T-cell (primary cell): Measurements from ENCODE around the gene GPRC5C. TPM values are rescaled to one million over a fixed set of nuclear protein-coding genes. Genes with fewer than 3 reads are reported as not detected.

Experiments
- ATAC-seq, 4 experiments: fragments of 200-7000 bp in 3 of 4; fragments of 150-1000 bp in 1 of 4; cut with Tn5 transposase; replicated peaks in 1 of 4; 1 replicate in 3 of 4; 2 replicates in 1 of 4; pipeline ENCODE4 v1.10.0; 2021; ENCODE audit warnings: moderate library complexity in 3 of 4, mild to moderate bottlenecking in 2 of 4, moderate number of reproducible peaks in 1 of 4
- CTCF ChIA-PET, 2 donors: fragments of 300-600 bp; sonication (Branson Sonifier 250); formaldehyde crosslinking; loops; one replicate each; lab custom pipeline; 2022; ENCODE audit warnings: antibody characterized with exemption in 2 of 2; lab: Charles Lee
- POLR2A ChIA-PET, 2 donors: fragments of 300-600 bp; sonication (Branson Sonifier 250); formaldehyde crosslinking; loops; one replicate each; lab custom pipeline; 2022; ENCODE audit warnings: antibody characterized with exemption in 2 of 2; lab: Charles Lee
- DNase-seq, 35 experiments: peaks; one replicate each; pipeline versions ENCODE4 v3.0.0 to v3.0.0-alpha.2; 2013 to 2023
- H3K27ac ChIP-seq: one replicate; pipeline ENCODE4 v1.5.1; 2013; ENCODE audit warnings: low read length
- H3K27me3 ChIP-seq, 2 experiments: replicated peaks in 1 of 2; 1 replicate in 1 of 2; 2 replicates in 1 of 2; pipeline versions ENCODE4 v1.6.1 to v1.7.0; 2013; ENCODE audit warnings: low read length in 1 of 2, mixed read lengths in 1 of 2; ENCODE audit not compliant: control insufficient read depth in 2 of 2, insufficient read depth in 2 of 2; ENCODE audit errors: extremely low read depth in 1 of 2
- H3K36me3 ChIP-seq, 2 donors: 1 replicate in 1 of 2; 2 replicates in 1 of 2; pipeline versions ENCODE4 v1.6.1 to v1.7.0; 2013; ENCODE audit warnings: low read length in 1 of 2; ENCODE audit not compliant: control insufficient read depth in 2 of 2, insufficient read depth in 1 of 2; ENCODE audit errors: extremely low read depth in 1 of 2
- H3K4me1 ChIP-seq, 2 experiments: 1 replicate in 1 of 2; 2 replicates in 1 of 2; pipeline versions ENCODE4 v1.6.1 to v1.7.0; 2013; ENCODE audit warnings: low read length in 2 of 2, mixed read lengths in 1 of 2; ENCODE audit not compliant: insufficient read depth in 2 of 2, control insufficient read depth in 1 of 2; ENCODE audit errors: extremely low read depth in 1 of 2
- H3K4me3 ChIP-seq, 2 donors: 1 replicate in 1 of 2; 2 replicates in 1 of 2; pipeline versions ENCODE4 v1.5.1 to v1.7.0; 2013; ENCODE audit warnings: mild to moderate bottlenecking in 2 of 2, low read length in 1 of 2, moderate library complexity in 1 of 2; ENCODE audit not compliant: control insufficient read depth in 1 of 2; ENCODE audit errors: extremely low read depth in 1 of 2
- H3K9me3 ChIP-seq: 2 replicates; pipeline ENCODE4 v1.7.0; 2013
- H3K27ac Mint-ChIP-seq, 2 donors: one replicate each; pipeline ENCODE4 v1.8.0; 2020 to 2021; ENCODE audit warnings: mild to moderate bottlenecking in 2 of 2, mixed read lengths in 2 of 2
- H3K27me3 Mint-ChIP-seq, 2 donors: one replicate each; pipeline ENCODE4 v1.8.0; 2021 to 2022; ENCODE audit warnings: mixed read lengths in 2 of 2
- H3K36me3 Mint-ChIP-seq: one replicate; pipeline ENCODE4 v1.8.0; 2021; ENCODE audit warnings: mixed read lengths
- H3K4me1 Mint-ChIP-seq, 3 donors: one replicate each; pipeline ENCODE4 v1.8.0; 2020 to 2022; ENCODE audit warnings: mixed read lengths in 3 of 3, mild to moderate bottlenecking in 1 of 3
- H3K4me3 Mint-ChIP-seq, 3 donors: one replicate each; pipeline ENCODE4 v1.8.0; 2020 to 2022; ENCODE audit warnings: mild to moderate bottlenecking in 3 of 3, mixed read lengths in 3 of 3, moderate library complexity in 3 of 3
- H3K9me3 Mint-ChIP-seq, 3 donors: one replicate each; pipeline ENCODE4 v1.8.0; 2020 to 2022; ENCODE audit warnings: mixed read lengths in 3 of 3
- WGBS: methylation state at CpG from one replicate; pipeline ENCODE4 v1.1.5; 2013; ENCODE audit warnings: missing lambda C conversion rate; ENCODE audit not compliant: insufficient coverage; 5-methylcytosine and 5-hydroxymethylcytosine counted together
- total RNA-seq, 35 experiments: library from RNA in 6 of 35; stranded (reverse) in 6 of 35; fragments of 120-200 nt in 1 of 35; gene quantifications; one replicate each; pipeline versions ENCODE4 v1.2.1 to v1.2.4 and lab custom pipeline; 2013 to 2026

Gene GPRC5C
- total RNA-seq, 5 donors from 2014 or later (not counting 1 experiment from before 2014, with no cell fraction given) = 0.46 to 1.5 (median 0.55) TPM; not detected in 2

DNA sequence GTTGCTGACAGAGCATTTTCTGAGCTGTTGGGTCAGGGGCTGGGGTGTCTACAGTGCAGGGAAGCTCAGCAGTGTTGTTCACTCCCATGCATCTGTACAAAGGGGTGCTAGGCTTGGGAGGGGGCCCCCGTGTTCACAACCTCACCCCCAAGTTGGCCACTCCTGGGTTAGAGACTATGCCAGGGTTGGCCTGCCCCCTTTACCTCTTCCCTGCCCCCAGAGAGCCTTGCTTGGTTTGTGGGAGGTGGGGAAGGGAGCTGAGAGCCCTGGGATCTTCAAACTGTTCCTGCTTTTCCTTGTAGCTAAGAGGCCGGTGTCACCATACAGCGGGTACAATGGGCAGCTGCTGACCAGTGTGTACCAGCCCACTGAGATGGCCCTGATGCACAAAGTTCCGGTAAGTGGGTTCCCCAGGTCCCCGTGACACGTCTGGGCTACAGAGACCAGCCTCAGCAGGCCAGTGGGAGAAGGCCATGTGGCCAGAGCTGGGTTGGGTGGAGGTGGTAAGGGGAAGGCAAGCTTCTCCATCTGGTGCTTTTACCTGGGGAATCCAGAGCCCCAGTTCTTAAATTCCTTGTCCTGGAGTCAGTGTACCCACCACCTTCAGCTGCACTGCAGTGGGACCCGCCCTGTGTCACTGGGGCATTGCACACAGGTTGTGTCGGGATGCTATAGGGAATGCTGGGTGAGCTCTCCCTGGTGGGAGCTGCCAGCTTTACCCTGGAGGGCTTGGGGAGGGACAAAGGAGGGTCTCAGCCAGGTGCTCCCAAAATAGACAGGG, 11.8 kb downstream of the GPRC5C start:
- POLR2A ChIA-PET = interaction anchor here in 1 of 2 donors (0.5 kb wide), 1 partner anchor 312 kb away, joined by 3 read pairs; no protein-coding TSS in a partner anchor
- H3K27ac Mint-ChIP-seq = no peak overlapping the region
- ATAC-seq = no peak
- peaks cover 8 to 16% of the 10 kb centered on the region in 2 donors for H3K27me3 Mint-ChIP-seq
- Histone ChIP-seq H3K9me3 (no peaks in the 10 kb centered on the region), H3K4me1 (peaks cover 2 to 24% of the 10 kb centered on the region in 2 experiments), H3K4me3 (no peak overlapping the region), H3K27ac (no peak overlapping the region), H3K27me3 (peaks cover 0 to 60% of the 10 kb centered on the region in 2 experiments), H3K36me3 (no peaks in the 10 kb centered on the region)
- no peaks in the 10 kb centered on the region for H3K36me3 Mint-ChIP-seq
- WGBS = 89% methylated on average over 5 of the region's 8 CpGs
- CTCF ChIA-PET = interaction anchor here in 1 of 2 donors (0.7 kb wide), 1 partner anchor 28 kb away, joined by 3 read pairs; no protein-coding TSS in a partner anchor
- H3K4me1 Mint-ChIP-seq = peaks cover 2 to 5% (median 5%) of the 10 kb centered on the region in 3 donors
- H3K4me3 Mint-ChIP-seq = no peak overlapping the region
- no peak for DNase-seq
- H3K9me3 Mint-ChIP-seq = peaks cover 0 to 6% (median 1%) of the 10 kb centered on the region in 3 donors

DNA sequence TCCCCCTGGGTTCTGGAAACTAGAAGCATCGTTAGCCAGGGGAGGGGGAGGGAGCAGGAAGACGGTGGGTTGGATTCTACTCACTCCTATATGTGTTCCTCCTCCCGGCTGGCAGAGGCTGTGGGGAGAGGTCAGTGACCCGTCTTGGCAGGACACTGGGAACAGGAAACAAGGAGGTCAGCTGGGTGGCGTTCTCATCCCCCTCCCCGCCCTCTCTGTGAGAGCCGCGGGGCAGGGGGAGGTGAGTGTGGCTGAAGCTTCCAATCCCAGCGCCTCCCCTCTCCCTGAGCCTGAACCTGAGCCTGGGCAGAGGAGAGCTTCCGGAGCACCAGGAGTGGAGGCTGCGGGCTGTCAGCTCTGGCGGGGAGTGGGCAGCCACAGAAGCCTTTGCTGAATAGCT, 12.5 kb downstream of the GPRC5C start:
- H3K27me3 Mint-ChIP-seq = peaks cover 8 to 16% of the 10 kb centered on the region in 2 donors
- no peaks in the 10 kb centered on the region for H3K36me3 ChIP-seq
- H3K4me3 Mint-ChIP-seq = no peak overlapping the region
- H3K4me1 ChIP-seq = peaks cover 2 to 24% of the 10 kb centered on the region in 2 experiments
- H3K27ac Mint-ChIP-seq = no peak overlapping the region
- ChIA-PET CTCF (no interaction called here), POLR2A (interaction anchor here (0.5 to 0.7 kb wide), 2 partner anchors 47 to 311 kb away, joined by 3 read pairs; no protein-coding TSS in a partner anchor)
- no peaks in the 10 kb centered on the region for H3K36me3 Mint-ChIP-seq
- no peak for DNase-seq
- ATAC-seq = no peak
- WGBS = 58% methylated on average over 4 of the region's 12 CpGs
- H3K9me3 Mint-ChIP-seq = no peaks in the 10 kb centered on the region
- no peaks in the 10 kb centered on the region for H3K9me3 ChIP-seq
- peaks cover 2 to 5% (median 5%) of the 10 kb centered on the region in 3 donors for H3K4me1 Mint-ChIP-seq
- peaks cover 0 to 60% of the 10 kb centered on the region in 2 experiments for H3K27me3 ChIP-seq
- no peak overlapping the region for H3K27ac ChIP-seq
- no peak overlapping the region for H3K4me3 ChIP-seq

DNA sequence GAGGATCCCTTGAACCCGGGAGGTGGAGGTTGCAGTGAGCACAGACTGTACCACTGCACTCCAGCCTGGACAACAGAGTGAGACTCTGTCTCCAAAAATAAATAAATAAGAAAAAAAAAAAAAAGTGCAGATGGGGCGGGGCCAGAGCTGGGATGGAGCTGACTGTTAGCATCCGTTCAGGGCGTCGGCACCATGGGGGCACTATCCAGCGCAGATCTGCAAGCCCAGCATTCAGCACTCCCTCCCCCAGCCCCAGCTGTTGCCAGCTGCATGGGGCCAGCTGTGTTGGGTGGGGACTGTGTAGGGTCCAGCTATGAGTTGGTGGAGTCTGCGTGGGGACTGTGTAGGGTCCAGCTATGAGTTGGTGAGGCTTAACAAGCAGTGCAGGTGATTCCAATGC, 13.3 kb downstream of the GPRC5C start:
- no peak overlapping the region for H3K4me3 ChIP-seq
- ChIA-PET CTCF (interaction anchor here in 1 of 2 donors (0.7 kb wide), 1 partner anchor 12 kb away, joined by 5 read pairs; no protein-coding TSS in a partner anchor), POLR2A (interaction anchor here in 1 of 2 donors (0.7 kb wide), 1 partner anchor 47 kb away, joined by 3 read pairs; no protein-coding TSS in a partner anchor)
- Mint-ChIP-seq H3K4me1 (peaks cover 2 to 5% (median 2%) of the 10 kb centered on the region in 3 donors), H3K4me3 (no peak overlapping the region), H3K9me3 (no peaks in the 10 kb centered on the region), H3K27ac (no peak overlapping the region), H3K36me3 (no peaks in the 10 kb centered on the region), H3K27me3 (peaks cover 3 to 14% of the 10 kb centered on the region in 2 donors)
- no peaks in the 10 kb centered on the region for H3K9me3 ChIP-seq
- no peak overlapping the region for H3K27ac ChIP-seq
- ATAC-seq (no peak), DNase-seq (no peak)
- H3K4me1 ChIP-seq = peaks cover 2 to 20% of the 10 kb centered on the region in 2 experiments
- H3K27me3 ChIP-seq = peaks cover 0 to 53% of the 10 kb centered on the region in 2 experiments
- 100% methylated on average over 2 of the region's 7 CpGs for WGBS
- H3K36me3 ChIP-seq = no peaks in the 10 kb centered on the region

DNA sequence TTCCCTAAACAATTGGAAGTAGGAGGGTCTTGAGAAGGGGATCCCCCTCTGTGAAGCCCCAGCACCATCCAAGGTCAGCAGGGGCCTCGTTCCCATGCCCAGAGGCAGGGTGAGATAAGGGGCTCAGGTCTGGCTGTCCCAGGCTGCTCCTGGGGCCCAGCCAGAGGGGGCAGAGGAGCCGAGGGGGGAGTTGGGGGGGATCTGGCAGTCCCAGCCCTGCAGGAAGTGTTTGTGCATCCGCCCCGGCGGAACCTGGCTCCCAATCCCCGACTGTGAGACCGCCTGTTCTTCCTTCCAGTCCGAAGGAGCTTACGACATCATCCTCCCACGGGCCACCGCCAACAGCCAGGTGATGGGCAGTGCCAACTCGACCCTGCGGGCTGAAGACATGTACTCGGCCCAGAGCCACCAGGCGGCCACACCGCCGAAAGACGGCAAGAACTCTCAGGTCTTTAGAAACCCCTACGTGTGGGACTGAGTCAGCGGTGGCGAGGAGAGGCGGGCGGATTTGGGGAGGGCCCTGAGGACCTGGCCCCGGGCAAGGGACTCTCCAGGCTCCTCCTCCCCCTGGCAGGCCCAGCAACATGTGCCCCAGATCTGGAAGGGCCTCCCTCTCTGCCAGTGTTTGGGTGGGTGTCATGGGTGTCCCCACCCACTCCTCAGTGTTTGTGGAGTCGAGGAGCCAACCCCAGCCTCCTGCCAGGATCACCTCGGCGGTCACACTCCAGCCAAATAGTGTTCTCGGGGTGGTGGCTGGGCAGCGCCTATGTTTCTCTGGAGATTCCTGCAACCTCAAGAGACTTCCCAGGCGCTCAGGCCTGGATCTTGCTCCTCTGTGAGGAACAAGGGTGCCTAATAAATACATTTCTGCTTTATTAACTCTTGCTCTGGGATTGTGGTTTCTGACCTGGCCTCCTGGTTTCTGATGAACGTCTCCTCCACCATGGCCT, 14.9 kb downstream of the GPRC5C start:
- CTCF ChIA-PET = no interaction called here
- Mint-ChIP-seq H3K27me3 (peaks cover 7 to 9% of the 10 kb centered on the region in 2 donors), H3K4me1 (peaks cover 0 to 5% (median 3%) of the 10 kb centered on the region in 3 donors), H3K4me3 (peak overlapping the region in 1 of 3 donors; percentile 36), H3K9me3 (no peaks in the 10 kb centered on the region), H3K27ac (no peak overlapping the region), H3K36me3 (no peaks in the 10 kb centered on the region)
- Histone ChIP-seq H3K36me3 (no peaks in the 10 kb centered on the region), H3K4me1 (peaks cover 2 to 21% of the 10 kb centered on the region in 2 experiments), H3K9me3 (no peaks in the 10 kb centered on the region), H3K27me3 (peaks cover 0 to 48% of the 10 kb centered on the region in 2 experiments), H3K27ac (no peak overlapping the region), H3K4me3 (no peak overlapping the region)
- ATAC-seq (peak in 1 of 4 experiments; percentile 41), DNase-seq (no peak)
- WGBS = 25% methylated on average over 22 of the region's 31 CpGs
- POLR2A ChIA-PET = no interaction called here

DNA sequence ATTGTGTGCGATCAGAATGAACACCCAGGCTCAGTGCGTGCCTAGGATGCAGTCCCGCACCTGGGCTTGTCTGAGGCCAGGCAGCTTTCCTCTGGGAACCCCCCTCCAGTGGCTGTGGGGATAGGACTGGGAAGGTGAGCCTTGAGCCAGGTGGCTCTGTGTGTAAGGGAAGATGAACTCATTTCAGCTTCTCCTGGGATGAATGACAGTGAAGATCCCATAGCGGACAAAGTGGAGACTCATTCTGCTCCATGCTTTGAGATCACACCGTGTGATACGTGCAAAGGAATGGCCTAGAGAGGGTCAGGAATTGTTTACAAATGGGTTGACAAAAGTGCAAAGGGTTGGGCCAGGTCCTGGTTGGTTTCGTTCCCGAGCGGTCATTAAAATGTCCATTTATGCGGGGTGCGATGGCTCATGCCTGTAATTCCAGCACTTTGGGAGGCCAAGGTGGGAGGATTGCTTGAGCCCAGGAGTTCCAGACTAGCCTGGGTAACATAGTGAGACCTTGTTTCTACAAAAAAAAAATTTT, 15.8 kb downstream of the GPRC5C start:
- ChIA-PET POLR2A (no interaction called here), CTCF (interaction anchor here in 1 of 2 donors (0.6 kb wide), 1 partner anchor 46 kb away, joined by 3 read pairs; no protein-coding TSS in a partner anchor)
- Mint-ChIP-seq H3K27ac (no peak overlapping the region), H3K4me1 (peaks cover 0 to 11% (median 11%) of the 10 kb centered on the region in 3 donors), H3K36me3 (no peaks in the 10 kb centered on the region), H3K4me3 (no peak overlapping the region), H3K27me3 (peaks cover 4 to 6% of the 10 kb centered on the region in 2 donors), H3K9me3 (no peaks in the 10 kb centered on the region)
- no peaks in the 10 kb centered on the region for H3K36me3 ChIP-seq
- 93% methylated on average over 8 of the region's 11 CpGs for WGBS
- H3K4me3 ChIP-seq = no peak overlapping the region
- peaks cover 0 to 49% of the 10 kb centered on the region in 2 experiments for H3K27me3 ChIP-seq
- no peaks in the 10 kb centered on the region for H3K9me3 ChIP-seq
- DNase-seq (no peak), ATAC-seq (no peak)
- peaks cover 2 to 25% of the 10 kb centered on the region in 2 experiments for H3K4me1 ChIP-seq
- no peak overlapping the region for H3K27ac ChIP-seq
